Fibroblast of lung (primary cell): ENCODE data around the gene IL4I1. TPM values are rescaled to one million over a fixed set of nuclear protein-coding genes. Genes with fewer than 3 reads are reported as not detected.
A peak's percentile ranks its signal among the peaks of the same experiment; 100 is the strongest.

ENCODE experiments used
- DNase-seq, 2 donors: peaks; one replicate each; pipeline versions ENCODE4 v3.0.0 to v3.0.0-alpha.2; 2010; ENCODE audit warnings: low read depth in 2 of 2
- H2AFZ ChIP-seq: 2 replicates; pipeline ENCODE4 v1.5.1; 2012; ENCODE audit warnings: low read length, control low read depth, inconsistent platforms
- H3K27ac ChIP-seq: 2 replicates; pipeline ENCODE4 v1.5.1; 2011; ENCODE audit warnings: low read length, control low read depth; ENCODE audit not compliant: insufficient read depth
- H3K27me3 ChIP-seq: 2 replicates; pipeline ENCODE4 v1.5.1; 2011; ENCODE audit warnings: mild to moderate bottlenecking, low read length; ENCODE audit not compliant: control insufficient read depth, insufficient read depth
- H3K36me3 ChIP-seq: 2 replicates; pipeline ENCODE4 v1.5.1; 2011; ENCODE audit warnings: low read length; ENCODE audit not compliant: control insufficient read depth, insufficient read depth
- H3K4me1 ChIP-seq: 2 replicates; pipeline ENCODE4 v1.5.1; 2011; ENCODE audit warnings: low read length; ENCODE audit not compliant: control insufficient read depth, insufficient read depth; ENCODE audit errors: extremely low read depth
- H3K4me2 ChIP-seq: 2 replicates; pipeline ENCODE4 v1.5.1; 2011; ENCODE audit warnings: low read length, control low read depth; ENCODE audit not compliant: insufficient read depth; ENCODE audit errors: extremely low read depth
- H3K4me3 ChIP-seq, 4 experiments: fragments of 200-600 bp in 1 of 4; sonication (generic) in 1 of 4; replicated peaks in 1 of 4; 2 replicates each; pipeline ENCODE4 v1.5.1; 2011 to 2016; ENCODE audit warnings: low read length in 4 of 4, low read depth in 3 of 4, mild to moderate bottlenecking in 3 of 4, control low read depth in 2 of 4, inconsistent platforms in 1 of 4, mixed read lengths in 1 of 4; ENCODE audit not compliant: insufficient read depth in 1 of 4; ENCODE audit errors: control extremely low read depth in 1 of 4
- H3K79me2 ChIP-seq: 2 replicates; pipeline ENCODE4 v1.5.1; 2012; ENCODE audit warnings: mild to moderate bottlenecking, low read length, inconsistent platforms; ENCODE audit not compliant: control insufficient read depth, insufficient read depth
- H3K9ac ChIP-seq: 2 replicates; pipeline ENCODE4 v1.5.1; 2011; ENCODE audit warnings: mild to moderate bottlenecking, low read length, control low read depth; ENCODE audit not compliant: insufficient read depth
- H3K9me3 ChIP-seq: 2 replicates; pipeline ENCODE4 v1.5.1; 2012; ENCODE audit warnings: low read depth, low read length; ENCODE audit not compliant: control insufficient read depth, insufficient read depth
- H4K20me1 ChIP-seq: 2 replicates; pipeline ENCODE4 v1.5.1; 2011; ENCODE audit warnings: low read length; ENCODE audit not compliant: control insufficient read depth, insufficient read depth; ENCODE audit errors: extremely low read depth
- CTCF ChIP-seq, 2 donors: IDR thresholded peaks in 1 of 2; conservative IDR thresholded peaks in 1 of 2; 1 replicate in 1 of 2; 2 replicates in 1 of 2; pipeline ENCODE4 v1.5.1; 2011 to 2012; ENCODE audit warnings: low read length in 2 of 2, control low read depth in 1 of 2, inconsistent platforms in 1 of 2, low read depth in 1 of 2, mild to moderate bottlenecking in 1 of 2
- EZH2 ChIP-seq: IDR thresholded peaks from 2 replicates; pipeline ENCODE4 v1.5.1; 2012; ENCODE audit warnings: low read length, control low read depth, mild to moderate bottlenecking; ENCODE audit errors: missing control alignments
- polyA plus RNA-seq, 2 donors: library from polyadenylated mRNA; depleted of rRNA in 1 of 2; stranded (reverse) in 1 of 2; unstranded in 1 of 2; fragments of >200 nt; gene quantifications; 2 replicates each; pipeline ENCODE4 v1.2.1, GENCODE V29; 2011 to 2012; ENCODE audit warnings: missing spikeins in 1 of 2
- total RNA-seq: library from RNA; depleted of rRNA; stranded (reverse); fragments of >200 nt; gene quantifications from 2 replicates; pipeline ENCODE4 v1.2.1, GENCODE V29; 2014

Gene IL4I1
- total and polyA plus RNA-seq, 2 donors (not counting 1 experiment from before 2014, with no cell fraction given) = 0.09 to 1.2 TPM

GRCh38 chr19:49845414-49845813 lies 51.3 kb downstream of the IL4I1 start:
- no peaks in the 10 kb centered on the region for H4K20me1 ChIP-seq
- peaks cover 3% of the 10 kb centered on the region for H3K4me1 ChIP-seq
- no peaks in the 10 kb centered on the region for H3K27me3 ChIP-seq
- no peaks in the 10 kb centered on the region for H3K36me3 ChIP-seq
- no peaks in the 10 kb centered on the region for H3K9me3 ChIP-seq
- no peak overlapping the region for H3K27ac ChIP-seq
- H3K79me2 ChIP-seq = no peaks in the 10 kb centered on the region
- no peak overlapping the region for H3K4me2 ChIP-seq
- peak in 1 of 2 donors; percentile 43 for DNase-seq
- TF ChIP-seq CTCF (conservative IDR thresholded peaks at IDR 0.05 in 1 of 2, IDR thresholded peaks at IDR 0.05 in 1 of 2; ENCODE audit: low read depth in 1 of 2, low read length in 2 of 2) (peak in 1 of 2 donors; percentile 19), EZH2 (no peak)
- H3K9ac ChIP-seq = no peak overlapping the region
- H2AFZ ChIP-seq = no peak overlapping the region
- H3K4me3 ChIP-seq = no peak overlapping the region

- no peak for TF ChIP-seq CTCF (conservative IDR thresholded peaks at IDR 0.05 in 1 of 2, IDR thresholded peaks at IDR 0.05 in 1 of 2; ENCODE audit: low read depth in 1 of 2, low read length in 2 of 2)
- no peak for TF ChIP-seq EZH2
- H3K9ac ChIP-seq = no peak overlapping the region
- H3K36me3 ChIP-seq = no peaks in the 10 kb centered on the region
- H2AFZ ChIP-seq = no peak overlapping the region
- no peaks in the 10 kb centered on the region for H3K4me1 ChIP-seq
- H4K20me1 ChIP-seq = no peaks in the 10 kb centered on the region
- H3K79me2 ChIP-seq = no peaks in the 10 kb centered on the region
- H3K4me3 ChIP-seq = no peak overlapping the region
- no peak overlapping the region for H3K27ac ChIP-seq
- H3K4me2 ChIP-seq = no peak overlapping the region
- H3K9me3 ChIP-seq = no peaks in the 10 kb centered on the region
- DNase-seq = no peak
- H3K27me3 ChIP-seq = no peaks in the 10 kb centered on the region
Observed at GRCh38 chr19:49844138-49845095, 52.3 kb downstream of the IL4I1 start.

- Histone ChIP-seq H3K79me2 (no peaks in the 10 kb centered on the region), H3K27me3 (no peaks in the 10 kb centered on the region), H2AFZ (no peak overlapping the region), H3K9ac (no peak overlapping the region), H3K4me2 (no peak overlapping the region), H3K4me3 (no peak overlapping the region), H3K27ac (no peak overlapping the region), H4K20me1 (no peaks in the 10 kb centered on the region), H3K36me3 (peaks cover 2% of the 10 kb centered on the region), H3K4me1 (no peaks in the 10 kb centered on the region), H3K9me3 (no peaks in the 10 kb centered on the region)
- no peak for DNase-seq
- TF ChIP-seq EZH2 (no peak), CTCF (conservative IDR thresholded peaks at IDR 0.05 in 1 of 2, IDR thresholded peaks at IDR 0.05 in 1 of 2; ENCODE audit: low read depth in 1 of 2, low read length in 2 of 2) (no peak)
Observed at GRCh38 chr19:49843265-49843664, 53.4 kb downstream of the IL4I1 start.
